SK-N-MC (cell line): ENCODE data around the gene AFAP1.

Experiments
- EZH2 ChIP-seq: fragments of 200-600 bp; sonication (generic); IDR thresholded peaks from one replicate; pipeline ENCODE4 v1.6.1; 2017; ENCODE audit warnings: antibody characterized with exemption
- FOXP2 ChIP-seq: optimal IDR thresholded peaks from 2 replicates; pipeline ENCODE3; 2011; ENCODE audit warnings: mild to moderate bottlenecking, moderate library complexity; ENCODE audit not compliant: insufficient read depth; ENCODE audit errors: extremely low read length, control extremely low read depth
- POLR2AphosphoS5 ChIP-seq: IDR thresholded peaks from 2 replicates; pipeline ENCODE4 v1.6.1; 2012; ENCODE audit warnings: mild to moderate bottlenecking, low read depth, low read length, borderline replicate concordance

DNA sequence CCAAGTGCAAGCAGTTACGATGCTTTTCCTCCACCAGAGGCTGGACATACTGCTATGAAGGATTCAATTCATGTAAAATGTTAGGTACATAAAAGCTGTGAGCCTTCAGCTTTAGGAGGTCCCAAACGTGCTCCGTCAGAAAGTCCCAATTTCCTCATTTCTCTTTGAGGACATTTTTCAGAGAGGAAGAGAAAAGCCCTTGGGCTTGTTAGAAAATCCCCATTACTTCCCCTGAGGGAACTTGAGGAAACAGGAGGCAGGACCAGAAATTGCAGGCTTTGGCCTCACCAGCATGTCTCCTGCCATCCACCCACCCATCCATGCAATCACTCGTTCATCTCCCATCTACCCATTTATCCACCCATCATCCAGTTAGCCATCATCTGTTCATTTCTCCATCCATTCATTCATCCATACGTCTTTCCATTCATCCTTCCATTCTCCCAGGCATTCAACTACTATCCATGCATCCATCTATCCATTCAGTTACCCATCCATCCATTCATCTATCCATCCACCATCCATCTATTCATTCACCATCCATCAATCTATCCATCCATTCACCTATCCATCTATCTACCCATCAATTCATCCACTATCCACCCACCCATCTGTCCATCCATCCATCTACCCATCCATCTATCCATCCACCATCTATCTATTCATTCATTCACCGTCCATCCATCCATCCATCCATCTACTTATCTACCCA is 223.5 kb downstream of the AFAP1 start:
- TF ChIP-seq EZH2 (no peak), POLR2AphosphoS5 (no peak), FOXP2 (no peak)
